ENCODE results near the gene TIGD1.

GRCh38 chr2:232543928-232544631, 6.3 kb downstream of the TIGD1 start:
- TF ChIP-seq CTCF (IDR thresholded peaks at IDR 0.05) = no peak
- TF ChIP-seq EZH2 (IDR thresholded peaks at IDR 0.05) = no peak
- TF ChIP-seq EZH2phosphoT487 (IDR thresholded peaks at IDR 0.05) = no peak
